Endothelial cell of umbilical vein (primary cell): ENCODE data around the gene NDUFB1. TPM values are rescaled to one million over a fixed set of nuclear protein-coding genes. Genes with fewer than 3 reads are reported as not detected.

Experiments
- BruUV-seq: library from RNA; stranded (reverse); fragments of 400-500 nt; replicated peaks from 2 replicates; lab custom pipeline; 2021; lab: Mats Ljungman, UMichigan
- CTCF ChIA-PET: fragments of 300-600, 350-600 bp; sonication (Branson Sonifier 250); formaldehyde crosslinking; loops from one replicate; lab custom pipeline; 2021; ENCODE audit warnings: antibody characterized with exemption, inconsistent platforms; lab: Charles Lee
- POLR2A ChIA-PET: fragments of 300-600, 350-600 bp; sonication (Branson Sonifier 250); formaldehyde crosslinking; loops from one replicate; lab custom pipeline; 2021; ENCODE audit warnings: antibody characterized with exemption, inconsistent platforms; lab: Charles Lee
- DNase-seq: peaks from one replicate; pipeline ENCODE4 v3.0.0-alpha.2; 2011; ENCODE audit warnings: low read depth, low spot score
- FAIRE-seq: peaks from 2 replicates; lab custom pipeline; 2011; peaks lifted over from hg19 to GRCh38; lab: Jason Lieb, UNC
- H2AFZ ChIP-seq: 2 replicates; pipeline ENCODE4 v1.6.0; 2012; ENCODE audit warnings: low read depth, low read length, control low read depth, inconsistent platforms
- H3K27ac ChIP-seq: 2 replicates; pipeline ENCODE4 v1.5.1; 2011; ENCODE audit warnings: low read depth, mild to moderate bottlenecking, control low read depth, low read length, moderate library complexity; ENCODE audit not compliant: insufficient read depth
- H3K27me3 ChIP-seq, 2 experiments: 2 replicates each; pipeline versions ENCODE4 v1.6.0 to v1.6.1; 2011; ENCODE audit warnings: low read length in 2 of 2, mixed read lengths in 1 of 2; ENCODE audit not compliant: control insufficient read depth in 2 of 2, insufficient read depth in 2 of 2
- H3K36me3 ChIP-seq, 2 experiments: 2 replicates in 1 of 2; 3 replicates in 1 of 2; pipeline ENCODE4 v1.5.1; 2011; ENCODE audit warnings: low read length in 2 of 2, mild to moderate bottlenecking in 1 of 2, moderate library complexity in 1 of 2; ENCODE audit not compliant: control insufficient read depth in 2 of 2, insufficient read depth in 2 of 2; ENCODE audit errors: extremely low read depth in 1 of 2
- H3K4me1 ChIP-seq: 3 replicates; pipeline ENCODE4 v1.5.1; 2011; ENCODE audit warnings: mild to moderate bottlenecking, low read length; ENCODE audit not compliant: control insufficient read depth, insufficient read depth; ENCODE audit errors: extremely low read depth
- H3K4me2 ChIP-seq: 2 replicates; pipeline ENCODE4 v1.6.1; 2011; ENCODE audit warnings: low read length, control low read depth, mixed read lengths; ENCODE audit not compliant: insufficient read depth
- H3K4me3 ChIP-seq, 3 experiments: fragments of 200-600 bp in 1 of 3; sonication (generic), shearing (Covaris generic) in 1 of 3; replicated peaks in 1 of 3; 2 replicates each; pipeline ENCODE4 v1.5.1; 2011 to 2016; ENCODE audit warnings: control low read depth in 3 of 3, low read length in 3 of 3, mild to moderate bottlenecking in 2 of 3, inconsistent platforms in 1 of 3, low read depth in 1 of 3, moderate library complexity in 1 of 3; ENCODE audit not compliant: insufficient read depth in 1 of 3
- H3K79me2 ChIP-seq: 2 replicates; pipeline ENCODE4 v1.6.0; 2012; ENCODE audit warnings: low read length, inconsistent platforms; ENCODE audit not compliant: control insufficient read depth, insufficient read depth
- H3K9ac ChIP-seq: replicated peaks from 2 replicates; pipeline ENCODE3; 2011; ENCODE audit warnings: low read length, control low read depth; ENCODE audit not compliant: insufficient read depth; ENCODE audit errors: extremely low read depth
- H3K9me1 ChIP-seq: replicated peaks from 3 replicates; pipeline ENCODE4 v1.6.0; 2011; ENCODE audit warnings: mild to moderate bottlenecking, low read length; ENCODE audit not compliant: control insufficient read depth, insufficient read depth; ENCODE audit errors: extremely low read depth
- H3K9me3 ChIP-seq: replicated peaks from 2 replicates; pipeline ENCODE4 v1.5.1; 2012; ENCODE audit warnings: low read length, inconsistent platforms; ENCODE audit not compliant: control insufficient read depth, insufficient read depth
- H4K20me1 ChIP-seq: replicated peaks from 2 replicates; pipeline ENCODE3; 2011; ENCODE audit warnings: mild to moderate bottlenecking, low read length; ENCODE audit not compliant: control insufficient read depth, insufficient read depth; ENCODE audit errors: extremely low read depth
- GATA2 ChIP-seq: IDR thresholded peaks from 2 replicates; pipeline ENCODE4 v1.7.0; 2011; ENCODE audit warnings: low read depth, mild to moderate bottlenecking, moderate library complexity, mixed read lengths, low read length; ENCODE audit not compliant: insufficient read length, insufficient read depth
- JUN ChIP-seq: IDR thresholded peaks from 2 replicates; pipeline ENCODE4 v1.6.1; 2011; ENCODE audit warnings: borderline replicate concordance, low read depth; ENCODE audit not compliant: insufficient read length, insufficient read depth
- POLR2A ChIP-seq: IDR thresholded peaks from 2 replicates; pipeline ENCODE4 v1.6.1; 2012; ENCODE audit warnings: low read depth, mild to moderate bottlenecking, control low read depth, low read length
- POLR2AphosphoS5 ChIP-seq: IDR thresholded peaks from 2 replicates; pipeline ENCODE4 v1.6.1; 2012; ENCODE audit warnings: low read depth, mild to moderate bottlenecking, control low read depth, low read length, moderate library complexity; ENCODE audit not compliant: insufficient read depth
- dilution Hi-C: fragments of 300-500 bp; cut with MboI; formaldehyde crosslinking; loops from one replicate; pipeline ENCODE4 v1.15.0; 2019; ENCODE audit warnings: low sequenced_read_pairs; ENCODE audit not compliant: extremely low pct_ligation_motif_present
- intact Hi-C: fragments of 100-400 bp; cut with micrococcal nuclease; formaldehyde crosslinking; loops from one replicate; pipeline ENCODE4 v1.10.0; 2022
- polyA plus RNA-seq, 4 experiments: library from polyadenylated mRNA; depleted of rRNA in 3 of 4; stranded (reverse) in 3 of 4; unstranded in 1 of 4; fragments of >200 nt; gene quantifications; 2 replicates each; pipeline versions ENCODE4 v1.2.1 to v1.2.3, GENCODE V29; 2011 to 2012; ENCODE audit warnings: missing spikeins in 1 of 4
- total RNA-seq: library from RNA; stranded (reverse); gene quantifications from 2 replicates; pipeline ENCODE4 v1.2.3, GENCODE V29; 2021
- TF ChIP-seq, protein P1 (sequence below), 2 donors: IDR thresholded peaks; 1 replicate in 1 of 2; 2 replicates in 1 of 2; pipeline ENCODE4 v1.5.1; 2011; ENCODE audit warnings: low read length in 2 of 2, mild to moderate bottlenecking in 2 of 2, moderate library complexity in 2 of 2, control low read depth in 1 of 2, inconsistent platforms in 1 of 2, low read depth in 1 of 2; ENCODE audit not compliant: insufficient read depth in 1 of 2; ENCODE audit errors: extremely low read depth in 1 of 2

The NDUFB1 gene
- total and polyA plus RNA-seq, 2 donors (not counting 3 experiments of a cell fraction or from before 2014, with no cell fraction given) = 95.2 to 267 TPM

DNA sequence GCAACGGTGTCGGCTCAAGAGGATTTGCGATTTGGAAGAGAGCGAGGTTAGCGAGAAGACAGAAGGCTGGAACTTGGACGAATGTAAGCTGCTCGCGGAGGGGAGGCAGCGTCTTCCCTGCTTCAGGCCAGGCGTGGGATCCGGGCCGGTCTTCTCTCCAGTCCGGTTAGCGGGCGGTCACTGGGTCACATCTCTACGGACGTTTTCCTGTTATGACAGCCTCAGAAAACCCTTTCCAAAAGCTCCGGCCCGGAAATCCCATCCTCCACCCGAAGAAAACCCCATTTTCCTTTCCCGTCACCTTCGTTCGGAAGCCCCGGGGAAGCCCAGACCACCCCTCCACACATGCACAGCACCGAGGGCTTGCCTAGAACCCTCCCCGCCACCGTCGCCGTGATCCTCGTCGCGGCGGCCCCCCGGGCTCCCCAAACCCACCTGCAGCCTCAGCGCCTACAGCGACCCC, 268 bp downstream of the NDUFB1 start:
- FAIRE-seq = no peak
- Histone ChIP-seq H4K20me1 (no peaks in the 10 kb centered on the region), H3K27ac (peak overlapping the region; percentile 75), H3K36me3 (no peaks in the 10 kb centered on the region), H3K9me1 (no peaks in the 10 kb centered on the region), H3K27me3 (no peaks in the 10 kb centered on the region), H3K4me1 (peaks cover 7% of the 10 kb centered on the region), H3K9me3 (no peaks in the 10 kb centered on the region), H2AFZ (peak overlapping the region; percentile 74), H3K79me2 (peaks cover 35% of the 10 kb centered on the region), H3K4me3 (peak overlapping the region; percentile 40 to 89 (median 79)), H3K9ac (peak overlapping the region; percentile 92), H3K4me2 (peak overlapping the region; percentile 26)
- intact Hi-C loops = loop anchor here (1.0 to 5.0 kb wide), 4 partner anchors 15 to 671 kb away; partner anchors contain the start of genes ATXN3, FBLN5 and GOLGA5
- BruUV-seq = TSS peak; percentile 55
- ChIA-PET POLR2A (interaction anchor here (0.5 to 2.5 kb wide), 6 partner anchors 10 to 673 kb away, joined by 3 to 15 read pairs (median 4); partner anchors contain the start of genes ATXN3 and GOLGA5), CTCF (interaction anchor here (1.0 to 10.1 kb wide), 12 partner anchors 10 to 569 kb away, joined by 3 to 145 read pairs (median 4); partner anchors contain the start of gene ATXN3)
- dilution Hi-C loops = no loop called here
- TF ChIP-seq POLR2A = peak; percentile 48
- TF ChIP-seq JUN = no peak
- peak; percentile 38 for TF ChIP-seq POLR2AphosphoS5
- TF ChIP-seq, protein P1, sequence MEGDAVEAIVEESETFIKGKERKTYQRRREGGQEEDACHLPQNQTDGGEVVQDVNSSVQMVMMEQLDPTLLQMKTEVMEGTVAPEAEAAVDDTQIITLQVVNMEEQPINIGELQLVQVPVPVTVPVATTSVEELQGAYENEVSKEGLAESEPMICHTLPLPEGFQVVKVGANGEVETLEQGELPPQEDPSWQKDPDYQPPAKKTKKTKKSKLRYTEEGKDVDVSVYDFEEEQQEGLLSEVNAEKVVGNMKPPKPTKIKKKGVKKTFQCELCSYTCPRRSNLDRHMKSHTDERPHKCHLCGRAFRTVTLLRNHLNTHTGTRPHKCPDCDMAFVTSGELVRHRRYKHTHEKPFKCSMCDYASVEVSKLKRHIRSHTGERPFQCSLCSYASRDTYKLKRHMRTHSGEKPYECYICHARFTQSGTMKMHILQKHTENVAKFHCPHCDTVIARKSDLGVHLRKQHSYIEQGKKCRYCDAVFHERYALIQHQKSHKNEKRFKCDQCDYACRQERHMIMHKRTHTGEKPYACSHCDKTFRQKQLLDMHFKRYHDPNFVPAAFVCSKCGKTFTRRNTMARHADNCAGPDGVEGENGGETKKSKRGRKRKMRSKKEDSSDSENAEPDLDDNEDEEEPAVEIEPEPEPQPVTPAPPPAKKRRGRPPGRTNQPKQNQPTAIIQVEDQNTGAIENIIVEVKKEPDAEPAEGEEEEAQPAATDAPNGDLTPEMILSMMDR (IDR thresholded peaks at IDR 0.05; ENCODE audit: extremely low read depth in 1 of 2, insufficient read depth in 1 of 2, low read depth in 1 of 2, low read length in 2 of 2) = no peak
- TF ChIP-seq GATA2 = no peak
- peak; percentile 70 for DNase-seq
